Stomach (tissue), 9 donors: Measurements from ENCODE around the gene SH2D7. TPM values are rescaled to one million over a fixed set of nuclear protein-coding genes. Genes with fewer than 3 reads are reported as not detected.
A peak's percentile ranks its signal among the peaks of the same experiment; 100 is the strongest.

Experiments used
- DNase-seq, 2 donors: peaks; one replicate each; pipeline versions ENCODE4 v3.0.0 to v3.0.0-alpha.2; 2013 to 2019
- H3K27ac ChIP-seq, 5 donors: fragments of 200-600 bp in 4 of 5; sonication (generic) in 4 of 5; one replicate each; pipeline ENCODE4 v1.5.1; 2013 to 2019; ENCODE audit warnings: mild to moderate bottlenecking in 1 of 5, moderate library complexity in 1 of 5
- H3K27me3 ChIP-seq, 3 donors: fragments of 200-600 bp; sonication (generic); one replicate each; pipeline ENCODE4 v1.5.1; 2017 to 2019; ENCODE audit warnings: mixed run types in 1 of 3
- H3K36me3 ChIP-seq, 4 donors: fragments of 200-600 bp; sonication (generic); 1 replicate in 3 of 4; 2 replicates in 1 of 4; pipeline ENCODE4 v1.5.1; 2016 to 2019
- H3K4me1 ChIP-seq, 4 donors: fragments of 200-600 bp; sonication (generic); one replicate each; pipeline ENCODE4 v1.5.1; 2016 to 2019
- H3K4me3 ChIP-seq, 4 donors: fragments of 200-600 bp; sonication (generic) in 3 of 4; one replicate each; pipeline ENCODE4 v1.5.1; 2016 to 2019; ENCODE audit warnings: mild to moderate bottlenecking in 1 of 4
- H3K9me3 ChIP-seq, 4 donors: fragments of 200-600 bp; sonication (generic); one replicate each; pipeline ENCODE4 v1.5.1; 2016 to 2019
- CTCF ChIP-seq, 7 experiments: fragments of 450-650 bp in 4 of 7; fragments of 200-600 bp in 3 of 7; sonication (generic) in 3 of 7; IDR thresholded peaks; one replicate each; pipeline ENCODE4 v1.5.1; 2016 to 2019; ENCODE audit warnings: antibody characterized with exemption in 7 of 7, control low read depth in 2 of 7, mild to moderate bottlenecking in 1 of 7
- EP300 ChIP-seq: sonication (generic); formaldehyde crosslinking; IDR thresholded peaks from one replicate; pipeline ENCODE4 v1.6.1; 2017; ENCODE audit warnings: antibody characterized with exemption
- POLR2A ChIP-seq, 4 donors: fragments of 450-650 bp; IDR thresholded peaks; one replicate each; pipeline ENCODE4 v1.6.1; 2016; ENCODE audit warnings: antibody characterized with exemption in 4 of 4, control low read depth in 2 of 4, mild to moderate bottlenecking in 1 of 4, moderate library complexity in 1 of 4
- POLR2AphosphoS5 ChIP-seq, 3 donors: sonication (generic); formaldehyde crosslinking; IDR thresholded peaks; one replicate each; pipeline ENCODE4 v1.6.1; 2016; ENCODE audit warnings: antibody characterized with exemption in 3 of 3
- WGBS, 5 donors: extraction: QIAGEN DNeasy Blood & Tissue Kit in 3 of 5; methylation state at CpG; one replicate each; pipeline versions ENCODE4 v1.1.5 to v1.1.7; 2013 to 2018; 5-methylcytosine and 5-hydroxymethylcytosine counted together
- intact Hi-C: fragments of 100-400 bp; cut with DNase I; formaldehyde crosslinking; loops from one replicate; pipeline ENCODE4 v1.15.1; 2023; ENCODE audit warnings: low total_unique reads
- polyA plus RNA-seq, 3 donors: library from polyadenylated mRNA; stranded (reverse); fragments of 200-250 nt; gene quantifications; one replicate each; pipeline ENCODE4 v1.2.3, GENCODE V29; 2013
- total RNA-seq, 5 donors: library from RNA; depleted of rRNA; stranded (reverse); fragments of >200 nt; gene quantifications; one replicate each; pipeline versions ENCODE4 v1.1.0 to v1.2.3, GENCODE V29; 2014 to 2016
- donor health status: healthy with polysubstance abuse.
- donor health status: Bipolar disorder and iron deficiency.
- donor health status: healthy.

Gene SH2D7
- total and polyA plus RNA-seq, 8 donors = 0.29 to 0.45 TPM; not detected in 6

GRCh38 chr15:78054518-78054917 is 37.8 kb upstream of the SH2D7 start:
- Histone ChIP-seq H3K27ac (no peak overlapping the region), H3K9me3 (no peaks in the 10 kb centered on the region), H3K27me3 (no peaks in the 10 kb centered on the region), H3K36me3 (peaks cover 0 to 24% (median 15%) of the 10 kb centered on the region in 4 donors), H3K4me3 (no peak overlapping the region), H3K4me1 (peaks cover 75 to 97% (median 87%) of the 10 kb centered on the region in 4 donors)
- no peak for DNase-seq
- TF ChIP-seq EP300 (no peak), POLR2AphosphoS5 (IDR thresholded peaks at IDR 0.05) (no peak), POLR2A (IDR thresholded peaks at IDR 0.05) (no peak), CTCF (IDR thresholded peaks at IDR 0.05) (no peak)
- WGBS, 5 donors = 60 to 79% (median 63%) methylated on average over 2 of the region's 2 CpGs
- intact Hi-C loops = no loop called here

GRCh38 chr15:78054966-78055365 is 37.4 kb upstream of the SH2D7 start:
- Histone ChIP-seq H3K4me1 (peaks cover 79 to 97% (median 87%) of the 10 kb centered on the region in 4 donors), H3K36me3 (peaks cover 0 to 20% (median 15%) of the 10 kb centered on the region in 4 donors), H3K27me3 (no peaks in the 10 kb centered on the region), H3K4me3 (no peak overlapping the region), H3K27ac (no peak overlapping the region), H3K9me3 (no peaks in the 10 kb centered on the region)
- TF ChIP-seq POLR2AphosphoS5 (IDR thresholded peaks at IDR 0.05) (no peak), CTCF (IDR thresholded peaks at IDR 0.05) (no peak), POLR2A (IDR thresholded peaks at IDR 0.05) (no peak)
- intact Hi-C loops = no loop called here
- no peak for DNase-seq
- WGBS, 5 donors = 34 to 68% (median 57%) methylated on average over 1 of the region's 1 CpG

- no peaks in the 10 kb centered on the region for H3K27me3 ChIP-seq
- TF ChIP-seq CTCF (IDR thresholded peaks at IDR 0.05) = no peak
- no peak for TF ChIP-seq EP300
- no peak for TF ChIP-seq POLR2A (IDR thresholded peaks at IDR 0.05)
- no peak for TF ChIP-seq POLR2AphosphoS5 (IDR thresholded peaks at IDR 0.05)
- DNase-seq = peak in 1 of 2 donors; percentile 58
- peaks cover 0 to 18% (median 13%) of the 10 kb centered on the region in 4 donors for H3K36me3 ChIP-seq
- no peak overlapping the region for H3K4me3 ChIP-seq
- H3K27ac ChIP-seq = peak overlapping the region; percentile 70 to 98 (median 77)
- 17 to 36% (median 25%) methylated on average over 2 of the region's 2 CpGs for WGBS, 5 donors
- no peaks in the 10 kb centered on the region for H3K9me3 ChIP-seq
- H3K4me1 ChIP-seq = peaks cover 73 to 97% (median 87%) of the 10 kb centered on the region in 4 donors
- intact Hi-C loops = no loop called here
Measured at GRCh38 chr15:78055919-78056713, 36.2 kb upstream of the SH2D7 start.

- Histone ChIP-seq H3K4me1 (peaks cover 69 to 97% (median 86%) of the 10 kb centered on the region in 4 donors), H3K27me3 (no peaks in the 10 kb centered on the region)
- WGBS, 5 donors = 16 to 36% (median 33%) methylated on average over 2 of the region's 2 CpGs
Measured at GRCh38 chr15:78056714-78057269, 35.6 kb upstream of the SH2D7 start.

More at GRCh38 chr15:78056714-78057269, 35.6 kb upstream of the SH2D7 start:
- intact Hi-C loops = no loop called here
- Histone ChIP-seq H3K36me3 (peaks cover 0 to 18% (median 13%) of the 10 kb centered on the region in 4 donors), H3K27ac (peak overlapping the region; percentile 70 to 98 (median 77)), H3K9me3 (no peaks in the 10 kb centered on the region), H3K4me3 (no peak overlapping the region)
- TF ChIP-seq POLR2AphosphoS5 (IDR thresholded peaks at IDR 0.05) (peak in 1 of 3 donors; percentile 15), EP300 (no peak)
- DNase-seq = peak; percentile 43 to 64
